Fibroblast of upper back skin (primary cell): Measurements from ENCODE around the gene CCN5.
"Not testable (repeated sequence)": the region's sequence is repeated elsewhere in the genome, so short reads cannot be mapped to it uniquely, and the experiment has no call there.

Experiments used
- DNase-seq: peaks from one replicate; pipeline ENCODE4 v3.0.0-alpha.2; 2013

CCN5 gene, protein sequence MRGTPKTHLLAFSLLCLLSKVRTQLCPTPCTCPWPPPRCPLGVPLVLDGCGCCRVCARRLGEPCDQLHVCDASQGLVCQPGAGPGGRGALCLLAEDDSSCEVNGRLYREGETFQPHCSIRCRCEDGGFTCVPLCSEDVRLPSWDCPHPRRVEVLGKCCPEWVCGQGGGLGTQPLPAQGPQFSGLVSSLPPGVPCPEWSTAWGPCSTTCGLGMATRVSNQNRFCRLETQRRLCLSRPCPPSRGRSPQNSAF

GRCh38 chr20:44714701-44715498, at the start of gene CCN5:
Gene CCN5, plus strand, starts transcription at chr20:44715369. Its CDS starts 22 bp downstream, at chr20:44715391.
- peak; percentile 82 for DNase-seq

GRCh38 chr20:44666066-44666465, 49.1 kb upstream of the CCN5 start:
- DNase-seq: no peak

- peak; percentile 66 for DNase-seq
Measured at GRCh38 chr20:44670851-44671250, 44.3 kb upstream of the CCN5 start.

DNA sequence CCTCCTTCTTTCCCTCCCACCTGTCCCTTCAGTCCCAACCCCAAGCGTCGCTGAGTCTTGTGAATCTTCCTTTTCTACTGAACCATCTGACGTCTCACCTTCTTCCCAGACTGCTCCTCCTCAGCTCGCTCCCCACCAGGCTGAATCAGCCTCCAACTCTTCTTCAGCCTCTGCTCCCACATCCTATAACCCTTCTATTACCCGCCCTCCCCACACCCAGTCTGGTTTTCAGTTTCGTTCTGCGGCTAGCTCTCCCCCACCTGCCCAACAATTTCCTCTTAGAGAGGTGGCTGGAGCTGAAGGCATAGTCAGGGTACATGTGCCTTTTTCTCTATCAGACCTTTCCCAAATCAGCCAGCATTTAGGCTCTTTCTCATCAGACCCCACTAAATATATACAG, 43.6 kb upstream of the CCN5 start:
- not testable (repeated sequence) for DNase-seq

GRCh38 chr20:44672318-44672902, 42.8 kb upstream of the CCN5 start:
- not testable (repeated sequence) for DNase-seq

- DNase-seq: no peak
Measured at GRCh38 chr20:44678242-44678641, 36.9 kb upstream of the CCN5 start.

GRCh38 chr20:44678990-44679611, 36.1 kb upstream of the CCN5 start:
- DNase-seq: no peak

DNA sequence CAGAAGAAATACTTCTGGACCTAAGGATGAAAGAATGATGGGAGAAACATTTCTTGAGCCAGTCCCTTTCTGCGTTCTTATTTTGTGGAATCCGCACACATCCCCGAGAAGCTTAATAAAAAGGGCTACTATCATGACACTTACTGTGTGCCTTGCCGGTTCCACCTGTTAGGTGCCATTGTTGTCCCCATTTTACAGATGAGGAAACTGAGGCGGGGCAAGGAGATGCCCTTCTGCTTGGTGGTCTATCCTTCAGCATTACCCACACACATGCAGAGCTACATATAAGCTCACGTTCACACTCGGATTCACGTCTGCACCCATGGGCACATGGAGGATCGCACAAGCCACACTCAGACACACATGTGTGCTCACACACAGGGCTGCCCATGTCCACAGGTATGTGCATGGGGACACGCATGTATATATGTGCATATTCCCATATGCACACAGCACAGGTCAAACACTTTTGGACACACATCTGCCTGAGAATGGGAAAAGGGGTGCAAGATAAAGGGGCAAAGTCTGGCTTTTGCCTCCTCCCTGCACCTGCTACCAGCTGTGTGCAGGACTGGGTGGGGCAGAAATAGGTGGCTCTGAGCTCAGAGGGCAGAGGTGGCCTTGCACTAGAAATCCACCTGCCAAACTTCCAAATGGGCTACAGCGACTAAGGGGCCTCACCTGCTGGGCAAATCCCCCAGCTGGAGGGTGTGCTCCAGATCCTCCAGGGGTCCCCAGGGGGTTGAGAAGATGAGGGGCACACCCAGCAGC, 33.2 kb upstream of the CCN5 start:
- DNase-seq: no peak

DNA sequence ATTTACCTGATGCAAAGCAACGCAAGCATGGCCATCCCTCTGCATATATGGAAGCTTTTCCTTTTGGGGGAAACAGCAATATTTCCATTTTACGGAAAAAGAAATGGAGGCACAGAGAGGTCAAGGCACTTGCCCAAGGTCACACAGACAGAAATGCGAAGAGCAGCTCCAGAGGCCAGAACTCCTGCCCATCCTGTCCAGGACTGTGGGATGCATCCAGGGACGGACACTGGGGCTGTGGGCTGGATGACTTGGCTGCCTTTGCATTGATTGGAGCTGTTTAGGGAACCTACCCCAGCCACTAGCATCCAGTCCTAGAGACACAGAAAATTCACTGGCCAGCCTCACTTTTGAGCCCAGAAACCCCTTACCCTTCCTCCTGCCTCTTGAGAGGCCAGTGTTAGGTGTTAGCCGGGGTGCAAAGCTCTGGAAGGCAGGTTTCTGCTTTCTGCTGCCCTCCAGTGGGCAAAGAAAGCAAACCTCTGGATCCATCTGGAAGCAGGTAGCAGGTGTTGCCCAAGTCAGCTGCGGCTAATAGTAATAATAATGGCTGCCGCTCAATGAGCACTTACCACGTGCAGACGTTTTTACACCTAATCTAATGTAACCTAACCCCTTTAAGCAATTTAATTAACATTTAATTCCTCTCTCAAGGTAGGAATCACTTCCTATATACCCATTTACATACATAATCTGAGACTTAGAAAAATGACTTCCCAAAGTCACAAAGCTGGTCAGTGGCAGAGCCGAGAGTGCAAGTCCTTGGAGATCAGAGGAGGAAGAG, 31.7 kb upstream of the CCN5 start:
- peak; percentile 48 for DNase-seq

DNA sequence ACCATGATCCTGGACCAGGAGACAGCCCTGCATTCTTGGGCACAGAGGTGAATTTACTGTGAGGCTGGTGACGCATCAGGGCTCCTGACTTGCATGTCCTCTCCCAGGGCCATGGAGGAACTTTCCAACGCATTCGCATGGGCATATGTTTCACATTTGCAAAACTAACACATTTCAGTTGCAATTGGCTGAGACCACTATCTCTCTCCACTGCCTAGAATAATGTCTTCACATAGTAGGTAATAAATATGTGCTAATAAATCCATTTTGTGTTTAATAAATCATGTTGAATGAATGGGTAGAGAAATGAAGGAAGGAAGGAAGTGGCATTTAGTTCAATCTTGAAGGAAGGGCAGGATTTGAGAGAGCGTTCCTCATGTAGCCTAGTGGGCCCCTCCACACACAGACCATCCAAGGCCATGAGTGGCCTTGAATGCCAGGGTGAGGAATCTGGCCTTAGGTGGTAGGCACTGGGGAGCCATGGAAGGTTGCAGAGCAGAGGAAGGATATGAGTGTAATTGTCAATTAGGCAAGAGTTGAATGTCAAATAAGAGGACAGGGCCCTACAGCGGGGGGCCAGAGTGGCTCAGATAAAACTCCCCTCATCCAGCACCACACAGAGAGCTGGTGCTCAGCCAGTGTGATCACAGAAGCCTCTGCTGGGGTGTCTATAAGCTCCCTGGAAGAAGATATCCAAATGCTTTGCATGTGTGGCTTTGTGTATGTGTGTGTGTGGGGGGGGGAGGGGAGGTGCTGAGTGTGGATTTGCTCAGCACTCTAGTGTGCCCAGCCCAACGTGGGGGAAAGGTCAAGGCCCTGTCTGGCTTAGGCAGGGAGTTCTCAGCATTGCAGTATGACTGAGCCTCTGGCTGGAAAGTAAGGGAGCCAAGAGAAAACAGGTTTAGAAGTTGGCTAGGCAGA, 30.9 kb upstream of the CCN5 start:
- no peak for DNase-seq

- DNase-seq: no peak
Measured at GRCh38 chr20:44686934-44687333, 28.2 kb upstream of the CCN5 start.

DNA sequence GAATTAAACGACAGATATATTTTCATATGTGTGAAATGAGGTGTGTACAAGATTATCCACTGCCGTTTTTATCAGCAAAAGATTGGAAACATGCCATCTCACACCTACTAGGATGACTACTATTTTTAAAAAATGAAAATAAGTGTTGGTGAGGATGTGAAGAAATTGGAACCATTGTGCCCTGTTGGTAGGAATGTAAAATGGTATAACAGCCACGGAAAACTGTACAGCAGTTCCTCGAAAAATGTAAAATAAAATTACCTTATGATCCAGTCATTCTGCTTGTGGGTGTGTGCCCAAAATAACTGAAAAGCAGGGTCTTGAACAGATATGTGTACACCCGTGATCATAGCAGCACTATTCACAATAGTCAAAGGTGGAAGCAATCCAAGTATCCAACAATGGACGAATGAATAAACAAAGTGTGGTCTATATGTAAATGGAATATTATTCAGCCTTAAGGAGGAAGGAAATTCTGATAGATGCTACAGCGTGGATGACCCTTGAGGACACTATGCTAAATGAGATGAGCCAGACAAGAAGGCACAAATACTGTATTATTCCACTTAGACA, 27.0 kb upstream of the CCN5 start:
- DNase-seq: no peak

- DNase-seq: no peak
Measured at GRCh38 chr20:44689809-44690208, 25.4 kb upstream of the CCN5 start.

GRCh38 chr20:44690781-44691423, 24.3 kb upstream of the CCN5 start:
- DNase-seq: no peak

DNA sequence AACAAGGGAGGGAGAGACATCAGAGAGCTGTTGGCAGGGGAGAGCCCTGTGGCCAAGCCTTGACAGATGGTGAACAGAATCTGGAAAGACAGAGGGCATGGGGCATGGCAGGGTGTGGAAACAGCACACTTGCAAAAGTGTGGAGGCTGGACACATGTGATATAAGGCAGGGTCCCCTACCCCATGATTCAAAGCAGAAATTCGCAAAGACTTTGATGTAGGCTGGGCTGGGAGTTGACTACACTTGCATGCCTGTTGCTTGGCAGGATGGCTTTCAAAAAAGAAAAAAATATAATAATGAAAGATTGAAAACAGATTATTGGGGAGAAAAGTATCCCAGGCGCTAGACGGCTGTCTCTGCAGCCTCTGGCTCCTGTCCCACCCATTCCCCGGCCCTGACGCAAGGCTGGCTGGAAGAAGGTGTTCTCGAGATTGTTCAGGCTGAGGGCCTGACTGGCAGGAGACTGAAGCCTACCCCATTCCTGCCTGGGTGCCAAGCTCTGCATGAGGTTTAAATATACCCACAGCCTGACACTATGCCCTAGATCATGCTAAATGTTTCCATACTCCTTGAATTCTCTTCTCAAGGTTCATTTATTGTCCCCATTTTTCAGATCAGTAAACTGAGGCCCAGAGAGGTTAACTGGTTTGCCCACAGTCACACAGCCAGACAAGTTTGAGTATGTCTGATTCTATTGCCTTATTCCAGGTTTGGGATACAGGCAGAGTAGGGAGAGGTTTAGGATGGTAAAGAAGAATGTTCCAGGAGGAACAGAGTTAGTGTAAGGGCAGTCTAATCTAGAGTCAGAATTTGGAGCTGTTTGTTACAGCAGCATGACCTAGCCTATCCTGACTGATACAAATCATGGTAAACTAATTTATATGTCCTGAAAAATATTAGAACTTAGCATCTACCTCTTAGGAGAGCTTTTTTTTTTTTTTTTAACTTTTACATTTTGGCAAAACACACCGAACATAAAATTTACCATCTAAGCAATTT, 23.4 kb upstream of the CCN5 start:
- peak; percentile 83 for DNase-seq

GRCh38 chr20:44692932-44693480, 22.2 kb upstream of the CCN5 start:
- DNase-seq: peak; percentile 96

DNA sequence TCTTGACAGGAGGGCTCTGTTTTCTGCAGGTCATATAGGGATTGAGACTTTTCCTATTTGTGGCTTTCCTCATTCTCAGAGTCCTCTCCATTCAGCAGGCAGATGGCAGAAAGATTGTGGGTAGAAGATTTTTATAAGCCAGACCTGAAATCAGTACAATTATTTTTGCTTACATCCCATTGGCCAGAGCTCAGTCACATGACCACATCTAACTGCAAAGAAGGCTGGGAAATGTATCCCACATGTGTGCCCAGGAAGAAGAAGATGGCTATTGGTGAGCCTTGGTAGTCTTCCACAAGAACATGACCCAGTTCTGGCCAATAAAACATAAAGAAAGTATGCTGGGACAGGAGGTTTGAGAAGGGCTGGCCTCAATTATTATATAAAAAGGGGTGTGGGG, 21.5 kb upstream of the CCN5 start:
- DNase-seq: no peak

- DNase-seq: no peak
Measured at GRCh38 chr20:44694159-44694558, 21.0 kb upstream of the CCN5 start.
